ENCODE data around the gene AATF. TPM values are rescaled to one million over a fixed set of nuclear protein-coding genes. Genes with fewer than 3 reads are reported as not detected.
A peak's percentile ranks its signal among the peaks of the same experiment; 100 is the strongest.

The AATF gene
- total and polyA plus RNA-seq, 9 of the 15 experiments (the other 6 are each of a cell fraction or from before 2014, with no cell fraction given), result 34.5 to 133 (median 90.1) TPM

DNA sequence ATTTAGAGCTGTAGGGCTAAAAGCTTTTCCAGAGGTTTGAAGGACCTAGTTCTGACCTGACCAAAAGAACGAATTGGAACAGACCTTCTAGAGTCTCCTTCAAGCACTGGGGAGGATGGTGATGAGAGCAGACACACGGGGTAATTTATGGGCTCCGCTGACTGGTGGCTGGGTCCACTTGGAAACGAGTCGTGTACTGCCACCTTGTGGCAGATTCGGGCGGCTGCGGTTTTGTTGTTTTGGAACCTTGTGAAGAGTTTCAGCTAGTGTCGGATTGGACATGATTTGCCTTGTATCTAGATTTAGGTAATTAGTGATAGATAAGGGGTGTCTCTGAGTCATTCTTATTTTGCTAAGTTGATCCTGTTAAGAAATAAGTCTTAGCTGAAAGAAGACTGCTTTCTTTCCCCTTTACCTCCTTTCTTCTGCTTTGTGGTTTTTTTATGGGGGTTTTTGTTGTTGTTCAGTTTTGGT is 98.9 kb downstream of the AATF start (continued):
- TF ChIP-seq, protein P1, sequence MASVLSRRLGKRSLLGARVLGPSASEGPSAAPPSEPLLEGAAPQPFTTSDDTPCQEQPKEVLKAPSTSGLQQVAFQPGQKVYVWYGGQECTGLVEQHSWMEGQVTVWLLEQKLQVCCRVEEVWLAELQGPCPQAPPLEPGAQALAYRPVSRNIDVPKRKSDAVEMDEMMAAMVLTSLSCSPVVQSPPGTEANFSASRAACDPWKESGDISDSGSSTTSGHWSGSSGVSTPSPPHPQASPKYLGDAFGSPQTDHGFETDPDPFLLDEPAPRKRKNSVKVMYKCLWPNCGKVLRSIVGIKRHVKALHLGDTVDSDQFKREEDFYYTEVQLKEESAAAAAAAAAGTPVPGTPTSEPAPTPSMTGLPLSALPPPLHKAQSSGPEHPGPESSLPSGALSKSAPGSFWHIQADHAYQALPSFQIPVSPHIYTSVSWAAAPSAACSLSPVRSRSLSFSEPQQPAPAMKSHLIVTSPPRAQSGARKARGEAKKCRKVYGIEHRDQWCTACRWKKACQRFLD (CRISPR knock-in tag; IDR thresholded peaks at IDR 0.05), result no peak
- TF ChIP-seq, protein P2, sequence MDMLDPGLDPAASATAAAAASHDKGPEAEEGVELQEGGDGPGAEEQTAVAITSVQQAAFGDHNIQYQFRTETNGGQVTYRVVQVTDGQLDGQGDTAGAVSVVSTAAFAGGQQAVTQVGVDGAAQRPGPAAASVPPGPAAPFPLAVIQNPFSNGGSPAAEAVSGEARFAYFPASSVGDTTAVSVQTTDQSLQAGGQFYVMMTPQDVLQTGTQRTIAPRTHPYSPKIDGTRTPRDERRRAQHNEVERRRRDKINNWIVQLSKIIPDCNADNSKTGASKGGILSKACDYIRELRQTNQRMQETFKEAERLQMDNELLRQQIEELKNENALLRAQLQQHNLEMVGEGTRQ (CRISPR knock-in tag; IDR thresholded peaks at IDR 0.05), result no peak
- no peak for TF ChIP-seq POLR2A (conservative IDR thresholded peaks at IDR 0.05)
- TF ChIP-seq DPF2 (IDR thresholded peaks at IDR 0.05), result no peak
- TF ChIP-seq TAF1 (IDR thresholded peaks at IDR 0.05; ENCODE audit: control insufficient read depth, extremely low read depth, insufficient read depth, low read length, severe bottlenecking), result no peak
- TF ChIP-seq, protein P3, sequence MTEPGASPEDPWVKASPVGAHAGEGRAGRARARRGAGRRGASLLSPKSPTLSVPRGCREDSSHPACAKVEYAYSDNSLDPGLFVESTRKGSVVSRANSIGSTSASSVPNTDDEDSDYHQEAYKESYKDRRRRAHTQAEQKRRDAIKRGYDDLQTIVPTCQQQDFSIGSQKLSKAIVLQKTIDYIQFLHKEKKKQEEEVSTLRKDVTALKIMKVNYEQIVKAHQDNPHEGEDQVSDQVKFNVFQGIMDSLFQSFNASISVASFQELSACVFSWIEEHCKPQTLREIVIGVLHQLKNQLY (CRISPR knock-in tag; conservative IDR thresholded peaks at IDR 0.05), result no peak
- TF ChIP-seq STAT5B (CRISPR knock-in tag; IDR thresholded peaks at IDR 0.05), result no peak
- TF ChIP-seq, protein P4, sequence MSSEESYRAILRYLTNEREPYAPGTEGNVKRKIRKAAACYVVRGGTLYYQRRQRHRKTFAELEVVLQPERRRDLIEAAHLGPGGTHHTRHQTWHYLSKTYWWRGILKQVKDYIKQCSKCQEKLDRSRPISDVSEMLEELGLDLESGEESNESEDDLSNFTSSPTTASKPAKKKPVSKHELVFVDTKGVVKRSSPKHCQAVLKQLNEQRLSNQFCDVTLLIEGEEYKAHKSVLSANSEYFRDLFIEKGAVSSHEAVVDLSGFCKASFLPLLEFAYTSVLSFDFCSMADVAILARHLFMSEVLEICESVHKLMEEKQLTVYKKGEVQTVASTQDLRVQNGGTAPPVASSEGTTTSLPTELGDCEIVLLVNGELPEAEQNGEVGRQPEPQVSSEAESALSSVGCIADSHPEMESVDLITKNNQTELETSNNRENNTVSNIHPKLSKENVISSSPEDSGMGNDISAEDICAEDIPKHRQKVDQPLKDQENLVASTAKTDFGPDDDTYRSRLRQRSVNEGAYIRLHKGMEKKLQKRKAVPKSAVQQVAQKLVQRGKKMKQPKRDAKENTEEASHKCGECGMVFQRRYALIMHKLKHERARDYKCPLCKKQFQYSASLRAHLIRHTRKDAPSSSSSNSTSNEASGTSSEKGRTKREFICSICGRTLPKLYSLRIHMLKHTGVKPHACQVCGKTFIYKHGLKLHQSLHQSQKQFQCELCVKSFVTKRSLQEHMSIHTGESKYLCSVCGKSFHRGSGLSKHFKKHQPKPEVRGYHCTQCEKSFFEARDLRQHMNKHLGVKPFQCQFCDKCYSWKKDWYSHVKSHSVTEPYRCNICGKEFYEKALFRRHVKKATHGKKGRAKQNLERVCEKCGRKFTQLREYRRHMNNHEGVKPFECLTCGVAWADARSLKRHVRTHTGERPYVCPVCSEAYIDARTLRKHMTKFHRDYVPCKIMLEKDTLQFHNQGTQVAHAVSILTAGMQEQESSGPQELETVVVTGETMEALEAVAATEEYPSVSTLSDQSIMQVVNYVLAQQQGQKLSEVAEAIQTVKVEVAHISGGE (CRISPR knock-in tag; IDR thresholded peaks at IDR 0.05), result no peak
- peak; percentile 67; the same call in 1 of the 2 replicates for TF ChIP-seq JUND (IDR thresholded peaks at IDR 0.05; ENCODE audit: borderline replicate concordance, low read depth, low read length)
- no peak for TF ChIP-seq JUND (tag; IDR thresholded peaks at IDR 0.05; ENCODE audit: borderline replicate concordance, low read depth, low read length)
- peak; percentile 100 for TF ChIP-seq MEIS2 (IDR thresholded peaks at IDR 0.05; ENCODE audit: partially characterized antibody)
- no peak for TF ChIP-seq KAT8 (IDR thresholded peaks at IDR 0.05; ENCODE audit: low read depth)
- no peak for TF ChIP-seq ZKSCAN3 (CRISPR knock-in tag; IDR thresholded peaks at IDR 0.05)
- no peak for TF ChIP-seq ZNF780A (CRISPR knock-in tag; IDR thresholded peaks at IDR 0.05)
- TF ChIP-seq MTA2 (IDR thresholded peaks at IDR 0.05; ENCODE audit: low read depth), result no peak
- no peak for TF ChIP-seq TCF7 (IDR thresholded peaks at IDR 0.05; ENCODE audit: borderline replicate concordance)
- TF ChIP-seq SMAD4 (CRISPR knock-in tag; conservative IDR thresholded peaks at IDR 0.05), result no peak
